Thymus (tissue), 11 donors: Measurements from ENCODE around the gene PTPN1. TPM values are rescaled to one million over a fixed set of nuclear protein-coding genes. Genes with fewer than 3 reads are reported as not detected.
"Not testable (repeated sequence)": the region's sequence is repeated elsewhere in the genome, so short reads cannot be mapped to it uniquely, and the experiment has no call there.

Experiments used
- DNase-seq, 9 donors: peaks; one replicate each; pipeline ENCODE4 v3.0.0-alpha.2; 2013; ENCODE audit warnings: low spot score in 9 of 9, low read depth in 6 of 9, missing footprints in 1 of 9
- H3K27ac ChIP-seq, 2 donors: one replicate each; pipeline ENCODE4 v1.5.1; 2013; ENCODE audit warnings: control low read depth in 1 of 2, low read depth in 1 of 2, low read length in 1 of 2, mild to moderate bottlenecking in 1 of 2, moderate library complexity in 1 of 2
- H3K27me3 ChIP-seq, 2 donors: one replicate each; pipeline ENCODE4 v1.5.1; 2013; ENCODE audit warnings: low read length in 1 of 2; ENCODE audit not compliant: control insufficient read depth in 2 of 2, insufficient read depth in 1 of 2
- H3K36me3 ChIP-seq, 2 donors: one replicate each; pipeline ENCODE4 v1.5.1; 2013; ENCODE audit warnings: low read length in 1 of 2, mild to moderate bottlenecking in 1 of 2, moderate library complexity in 1 of 2; ENCODE audit not compliant: control insufficient read depth in 2 of 2, insufficient read depth in 2 of 2
- H3K4me1 ChIP-seq, 2 donors: one replicate each; pipeline ENCODE4 v1.5.1; 2013; ENCODE audit warnings: low read length in 2 of 2; ENCODE audit not compliant: control insufficient read depth in 2 of 2, insufficient read depth in 2 of 2
- H3K4me3 ChIP-seq, 2 donors: one replicate each; pipeline ENCODE4 v1.5.1; 2013; ENCODE audit warnings: low read length in 2 of 2, control low read depth in 1 of 2, mild to moderate bottlenecking in 1 of 2
- H3K9me3 ChIP-seq, 2 donors: one replicate each; pipeline ENCODE4 v1.5.1; 2013; ENCODE audit warnings: low read length in 1 of 2, mild to moderate bottlenecking in 1 of 2; ENCODE audit not compliant: control insufficient read depth in 2 of 2, insufficient read depth in 1 of 2
- WGBS: extraction: QIAGEN DNeasy Blood & Tissue Kit; methylation state at CpG from one replicate; pipeline ENCODE4 v1.1.7; 2013; 5-methylcytosine and 5-hydroxymethylcytosine counted together
- polyA plus RNA-seq: library from polyadenylated mRNA; stranded (reverse); fragments of 200-250 nt; gene quantifications from one replicate; pipeline ENCODE4 v1.2.3, GENCODE V29; 2013
- total RNA-seq: library from RNA; stranded (reverse); fragments of 120-200 nt; gene quantifications from one replicate; pipeline ENCODE4 v1.2.4, GENCODE V29; 2013
- donor health status: healthy.

PTPN1 gene
- total and polyA plus RNA-seq, 2 donors: 23.0 to 56.1 TPM

DNA sequence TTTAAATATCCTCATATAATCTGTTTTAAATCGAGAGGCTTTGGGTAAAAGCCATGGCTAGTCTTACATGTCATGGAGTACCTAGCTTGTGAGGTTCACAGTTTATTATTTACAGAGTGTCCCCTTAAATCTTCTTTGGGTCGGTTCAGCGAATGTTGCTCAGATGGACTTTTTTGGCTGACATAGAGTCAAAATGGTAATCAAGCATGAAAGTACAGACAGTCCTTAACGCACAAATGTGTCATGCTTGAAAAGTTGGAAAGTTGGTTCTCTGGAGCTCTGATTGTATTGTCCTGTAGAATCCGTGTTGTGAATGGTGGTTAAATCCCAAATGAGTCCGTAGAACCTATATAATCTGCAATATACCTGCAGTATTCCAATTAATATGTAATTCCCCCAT lies 22.0 kb downstream of the PTPN1 start:
- H3K36me3 ChIP-seq: no peaks in the 10 kb centered on the region
- no peaks in the 10 kb centered on the region for H3K9me3 ChIP-seq
- peaks cover 0 to 7% of the 10 kb centered on the region in 2 donors for H3K4me1 ChIP-seq
- WGBS: 97% methylated on average over 6 of the region's 6 CpGs
- no peak overlapping the region for H3K27ac ChIP-seq
- no peaks in the 10 kb centered on the region for H3K27me3 ChIP-seq
- DNase-seq: no peak
- no peak overlapping the region for H3K4me3 ChIP-seq

DNA sequence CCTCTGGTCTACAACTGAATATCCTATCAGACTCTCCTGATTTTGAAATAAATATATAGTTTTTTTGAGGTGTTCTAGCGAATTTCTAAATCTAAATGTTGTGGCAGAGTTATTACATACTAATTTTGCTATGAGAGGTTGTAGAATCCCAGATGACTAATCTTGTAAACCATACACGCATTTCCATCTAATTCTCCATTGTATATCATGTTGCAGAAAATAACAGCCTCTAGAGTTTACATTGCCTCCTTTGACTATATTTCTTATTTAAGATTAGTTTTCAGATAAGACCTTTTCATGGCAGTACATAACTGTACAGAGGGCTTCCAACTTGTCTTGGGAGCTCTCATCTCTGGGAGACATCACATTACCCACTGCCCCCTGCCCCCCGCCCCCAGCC lies 22.9 kb downstream of the PTPN1 start:
- H3K4me3 ChIP-seq: no peak overlapping the region
- WGBS: 97% methylated on average over 3 of the region's 3 CpGs
- H3K36me3 ChIP-seq: no peaks in the 10 kb centered on the region
- DNase-seq: no peak
- no peaks in the 10 kb centered on the region for H3K9me3 ChIP-seq
- H3K27ac ChIP-seq: no peak overlapping the region
- no peaks in the 10 kb centered on the region for H3K27me3 ChIP-seq
- peaks cover 3 to 7% of the 10 kb centered on the region in 2 donors for H3K4me1 ChIP-seq

DNA sequence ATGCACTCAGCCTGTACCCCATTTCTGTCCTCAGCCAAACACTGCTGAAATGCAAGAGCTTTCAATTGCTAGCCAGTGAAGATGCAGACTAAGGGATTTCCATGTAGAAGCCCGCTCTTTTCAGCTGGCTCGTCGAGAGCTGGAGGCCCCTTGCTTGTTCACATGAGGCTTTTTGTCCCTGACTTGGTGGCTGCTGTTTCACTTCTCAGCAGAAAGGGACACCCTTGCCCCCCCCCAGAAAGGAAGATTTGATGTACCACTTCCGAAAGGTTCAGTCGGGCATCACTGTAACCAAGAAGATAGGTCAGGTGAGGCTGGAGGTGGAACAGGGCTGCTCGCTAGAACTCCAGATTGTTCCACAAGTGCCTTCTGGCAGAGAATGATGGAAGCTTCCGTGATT lies 23.3 kb downstream of the PTPN1 start:
- 99% methylated on average over 7 of the region's 7 CpGs for WGBS
- H3K27ac ChIP-seq: peak overlapping the region in 1 of 2 donors; percentile 11
- peaks cover 3 to 7% of the 10 kb centered on the region in 2 donors for H3K4me1 ChIP-seq

DNA sequence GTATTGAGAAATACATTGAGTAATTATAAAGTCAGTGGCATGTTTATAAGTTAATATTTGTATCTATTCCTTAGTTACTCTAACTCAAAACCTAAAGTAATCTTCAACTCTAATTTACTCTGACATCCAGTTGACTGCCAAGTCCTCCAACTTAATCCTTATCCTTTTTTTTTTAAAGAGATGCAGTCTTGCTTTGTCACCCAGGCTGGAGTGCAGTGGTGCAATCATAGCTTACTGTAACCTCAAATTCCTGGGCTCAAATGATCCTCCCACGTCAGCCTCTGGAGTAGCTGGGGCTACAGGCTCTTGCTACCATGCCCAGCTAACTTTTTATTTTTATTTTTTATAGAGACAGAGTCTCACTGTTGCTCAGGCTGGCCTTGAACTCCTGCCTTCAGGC lies 24.4 kb downstream of the PTPN1 start:
- Histone ChIP-seq H3K4me1 (peaks cover 3 to 7% of the 10 kb centered on the region in 2 donors), H3K4me3 (no peak overlapping the region), H3K27ac (peak overlapping the region in 1 of 2 donors; percentile 40), H3K36me3 (no peaks in the 10 kb centered on the region), H3K27me3 (no peaks in the 10 kb centered on the region), H3K9me3 (no peaks in the 10 kb centered on the region)
- 92% methylated on average over 1 of the region's 1 CpG for WGBS
- DNase-seq: no peak

More for the DNA sequence above, 23.3 kb downstream of the PTPN1 start:
- H3K36me3 ChIP-seq: no peaks in the 10 kb centered on the region
- no peaks in the 10 kb centered on the region for H3K9me3 ChIP-seq
- H3K4me3 ChIP-seq: no peak overlapping the region
- H3K27me3 ChIP-seq: no peaks in the 10 kb centered on the region
- DNase-seq: no peak

DNA sequence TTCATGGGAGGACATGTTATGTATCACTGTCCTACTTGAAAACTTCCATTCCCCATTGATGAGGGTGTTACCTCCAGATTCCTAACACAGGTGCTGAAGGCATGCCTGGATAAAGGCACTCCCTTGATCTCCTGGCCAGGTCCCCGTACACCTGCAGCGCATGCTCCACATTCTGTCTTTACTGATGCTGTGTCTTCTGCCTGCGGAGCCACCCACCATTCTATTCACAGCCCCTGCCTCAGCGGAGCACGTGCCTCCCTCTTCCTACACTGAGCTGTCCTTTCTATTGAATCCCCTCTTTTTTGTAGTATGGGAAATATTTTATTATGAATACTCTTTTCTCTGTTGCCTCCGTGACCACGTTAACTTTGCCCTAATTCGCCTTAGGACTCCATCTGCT lies 25.0 kb downstream of the PTPN1 start:
- H3K4me3 ChIP-seq: no peak overlapping the region
- WGBS: 98% methylated on average over 8 of the region's 8 CpGs
- H3K27me3 ChIP-seq: no peaks in the 10 kb centered on the region
- no peak overlapping the region for H3K27ac ChIP-seq
- DNase-seq: no peak
- H3K9me3 ChIP-seq: no peaks in the 10 kb centered on the region
- H3K36me3 ChIP-seq: no peaks in the 10 kb centered on the region
- H3K4me1 ChIP-seq: peaks cover 3 to 7% of the 10 kb centered on the region in 2 donors

DNA sequence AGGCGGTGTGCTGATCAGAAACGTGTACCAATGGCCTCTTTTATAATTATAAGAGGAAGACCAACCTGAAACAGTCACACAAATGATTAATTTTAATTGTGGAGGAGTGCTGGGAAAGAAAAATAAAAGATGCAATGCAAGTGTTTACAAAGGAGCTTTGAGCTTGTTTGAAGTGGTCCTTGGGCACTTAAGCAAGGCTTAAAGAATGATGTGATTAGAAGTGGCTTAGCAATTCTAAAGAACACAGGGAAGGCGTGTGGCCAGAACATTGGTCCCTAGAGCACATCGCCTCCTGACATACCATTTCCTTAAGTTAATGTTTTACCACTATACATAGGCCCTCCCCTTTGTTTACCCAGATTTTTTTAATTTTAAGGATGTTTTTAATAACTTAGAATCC lies 26.1 kb downstream of the PTPN1 start:
- Histone ChIP-seq H3K4me3 (no peak overlapping the region), H3K27ac (no peak overlapping the region), H3K27me3 (no peaks in the 10 kb centered on the region), H3K4me1 (peaks cover 4 to 7% of the 10 kb centered on the region in 2 donors), H3K36me3 (peaks cover 0 to 1% of the 10 kb centered on the region in 2 donors), H3K9me3 (no peaks in the 10 kb centered on the region)
- 94% methylated on average over 4 of the region's 4 CpGs for WGBS
- no peak for DNase-seq

DNA sequence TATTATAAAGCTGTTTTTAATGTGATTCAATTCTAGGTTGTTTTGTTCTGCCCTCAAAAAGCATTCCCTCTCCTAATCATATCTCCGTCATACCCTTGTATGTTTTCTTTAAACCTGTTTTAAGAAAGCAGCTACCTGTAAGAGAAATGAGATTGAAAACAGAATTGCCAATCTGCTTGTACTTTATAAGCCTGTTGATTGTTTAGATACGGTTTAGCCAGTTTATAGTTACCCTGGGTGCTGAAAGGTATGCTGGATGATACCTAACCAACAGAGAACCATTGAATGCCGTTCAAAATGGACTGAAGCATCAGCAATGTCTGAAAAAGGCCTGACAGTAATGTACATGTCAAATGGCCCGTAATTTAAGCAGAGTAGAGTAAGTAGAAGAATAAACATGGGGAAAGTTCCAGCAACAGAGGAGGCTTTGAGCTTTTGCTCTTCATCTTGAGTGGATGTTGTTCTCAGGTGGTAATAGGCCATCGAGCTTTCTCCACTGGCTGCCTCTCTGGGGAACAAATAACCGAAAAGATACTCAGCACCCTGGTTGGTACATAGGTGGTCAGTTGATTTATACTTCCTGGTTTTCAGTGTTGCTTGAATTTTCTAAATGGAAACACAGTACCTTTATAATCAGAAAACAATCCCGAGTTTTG lies 27.5 kb downstream of the PTPN1 start:
- Histone ChIP-seq H3K27ac (no peak overlapping the region), H3K27me3 (no peaks in the 10 kb centered on the region), H3K36me3 (peaks cover 0 to 4% of the 10 kb centered on the region in 2 donors), H3K4me1 (peaks cover 4 to 7% of the 10 kb centered on the region in 2 donors), H3K9me3 (no peaks in the 10 kb centered on the region), H3K4me3 (no peak overlapping the region)
- WGBS: 83% methylated on average over 7 of the region's 7 CpGs
- DNase-seq: no peak

DNA sequence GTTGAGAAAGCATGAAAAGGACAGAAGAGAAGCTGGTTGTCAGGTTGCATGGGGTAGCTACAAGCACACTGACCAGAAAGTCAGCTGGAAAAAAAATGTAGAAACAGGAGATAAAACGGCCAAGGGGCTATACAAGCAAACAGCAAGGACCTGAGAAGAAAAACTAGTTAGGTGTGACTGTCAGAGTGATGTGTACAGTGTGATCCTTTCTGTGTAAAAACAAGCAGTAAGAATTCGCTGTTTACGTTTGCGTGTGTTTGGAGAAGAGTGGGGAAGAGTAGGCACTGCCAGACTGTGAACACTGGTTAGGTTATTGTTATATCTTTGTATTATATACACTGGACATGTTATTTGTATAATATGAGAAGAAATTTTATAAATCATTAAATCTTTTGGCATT lies 28.1 kb downstream of the PTPN1 start:
- DNase-seq: no peak
- 82% methylated on average over 4 of the region's 4 CpGs for WGBS
- H3K4me1 ChIP-seq: peaks cover 4 to 7% of the 10 kb centered on the region in 2 donors
- no peaks in the 10 kb centered on the region for H3K27me3 ChIP-seq
- H3K9me3 ChIP-seq: no peaks in the 10 kb centered on the region
- no peak overlapping the region for H3K4me3 ChIP-seq
- peak overlapping the region in 1 of 2 donors; percentile 18 for H3K27ac ChIP-seq
- peaks cover 0 to 4% of the 10 kb centered on the region in 2 donors for H3K36me3 ChIP-seq

DNA sequence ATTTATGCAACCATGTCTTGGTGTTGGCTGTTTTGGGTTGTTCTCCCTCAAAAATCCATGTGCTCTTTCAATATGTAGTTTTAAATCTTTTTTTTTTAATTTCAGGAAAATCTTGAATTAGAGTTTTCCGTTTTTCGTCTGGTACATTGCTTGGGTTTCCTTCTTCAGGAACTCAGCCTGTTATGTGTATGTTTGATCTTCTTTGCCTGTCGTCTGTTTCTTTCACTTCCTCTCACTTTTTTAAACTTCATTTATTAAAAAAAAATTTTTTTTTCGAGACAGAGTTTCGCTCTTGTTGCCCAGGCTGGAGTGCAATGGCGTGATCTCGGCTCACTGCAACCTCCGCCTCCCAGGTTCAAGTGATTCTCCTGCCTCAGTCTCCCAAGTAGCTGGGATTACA lies 29.6 kb downstream of the PTPN1 start:
- 86% methylated on average over 8 of the region's 8 CpGs for WGBS
- H3K4me1 ChIP-seq, DNase-seq, H3K27me3 ChIP-seq, H3K27ac ChIP-seq, H3K36me3 ChIP-seq, H3K4me3 ChIP-seq, H3K9me3 ChIP-seq: not testable (repeated sequence)
